ENCODE data around the gene PRR14L. TPM values are rescaled to one million over a fixed set of nuclear protein-coding genes. Genes with fewer than 3 reads are reported as not detected.
"Not testable (repeated sequence)": the region's sequence is repeated elsewhere in the genome, so short reads cannot be mapped to it uniquely, and the experiment has no call there.

The PRR14L gene
- total RNA-seq, 4 donors from 2014 or later, result 7.1 to 62.2 (median 22.9) TPM

DNA sequence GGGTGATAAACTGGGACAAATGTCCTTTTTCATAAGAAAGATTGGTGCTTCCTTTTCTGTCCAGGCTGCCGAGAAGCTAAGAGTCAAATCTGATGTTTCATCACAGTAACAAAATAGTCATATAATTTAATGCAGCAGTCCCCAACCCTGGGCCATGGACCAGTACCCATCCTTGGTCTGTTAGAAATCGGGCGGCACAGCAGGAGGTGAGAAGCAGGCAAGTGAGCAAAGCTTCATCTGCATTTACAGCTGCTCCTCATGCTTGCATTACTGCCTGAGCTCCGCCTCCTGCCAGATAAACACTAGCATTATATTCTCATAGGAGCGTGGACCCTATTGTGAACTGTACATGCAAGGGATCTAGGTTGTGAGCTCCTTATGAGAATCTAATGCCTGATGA lies 26.2 kb downstream of the PRR14L start:
- no peak for DNase-seq
- no peaks in the 10 kb centered on the region for H3K9me3 ChIP-seq
- no peaks in the 10 kb centered on the region for H3K27me3 ChIP-seq
- TF ChIP-seq POLR2A (IDR thresholded peaks at IDR 0.05) (no peak), CTCF (IDR thresholded peaks at IDR 0.05) (no peak)
- H3K4me1 ChIP-seq, result no peaks in the 10 kb centered on the region
- no peaks in the 10 kb centered on the region for H3K36me3 ChIP-seq
- no peak overlapping the region for H3K4me3 ChIP-seq
- intact Hi-C loops (cut with DNase I; ENCODE audit: low total_unique reads), result no loop called here
- H3K27ac ChIP-seq, result no peak overlapping the region

- TF ChIP-seq CTCF (IDR thresholded peaks at IDR 0.05) (no peak), POLR2A (IDR thresholded peaks at IDR 0.05) (no peak)
- no peaks in the 10 kb centered on the region for H3K36me3 ChIP-seq
- intact Hi-C loops (cut with DNase I; ENCODE audit: low total_unique reads), result no loop called here
These were observed 30.0 kb downstream of the PRR14L start for GRCh38 chr22:31719850-31720471.

DNA sequence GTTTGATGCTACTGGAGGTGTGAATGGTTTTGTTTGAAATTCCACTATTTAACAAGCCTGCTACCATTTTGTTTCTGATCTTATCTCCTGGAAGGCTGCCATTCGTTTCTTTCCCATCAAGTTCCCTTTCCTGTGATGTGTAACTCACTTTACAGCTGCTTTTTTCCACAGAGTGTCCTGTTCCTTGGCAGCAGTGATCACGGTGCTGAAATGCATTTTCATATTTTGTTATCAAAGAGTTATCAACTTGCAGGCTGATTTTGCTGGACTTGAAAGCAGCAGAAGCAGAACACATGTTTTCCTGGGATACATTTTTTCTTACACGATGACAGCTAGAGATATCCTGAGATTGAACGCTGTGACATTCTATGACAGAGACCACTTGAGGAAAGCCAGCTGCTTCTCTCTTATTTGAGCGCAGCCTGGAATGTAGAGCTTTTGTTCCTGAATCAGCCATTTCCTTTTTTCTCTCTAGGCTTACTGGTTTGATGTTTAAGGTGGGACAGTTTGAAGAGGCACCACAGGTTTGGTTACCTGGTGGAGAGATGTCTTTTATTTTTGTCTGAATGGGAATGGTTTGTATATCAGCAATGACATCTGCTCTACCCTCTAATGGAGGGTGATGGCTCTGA lies 34.7 kb downstream of the PRR14L start:
- Histone ChIP-seq H3K27me3 (no peaks in the 10 kb centered on the region), H3K36me3 (no peaks in the 10 kb centered on the region), H3K27ac (no peak overlapping the region), H3K9me3 (no peaks in the 10 kb centered on the region), H3K4me1 (no peaks in the 10 kb centered on the region), H3K4me3 (no peak overlapping the region)
- no peak for TF ChIP-seq CTCF (IDR thresholded peaks at IDR 0.05)
- TF ChIP-seq POLR2A (IDR thresholded peaks at IDR 0.05), result no peak
- intact Hi-C loops (cut with DNase I; ENCODE audit: low total_unique reads), result no loop called here
- DNase-seq, result no peak

More at GRCh38 chr22:31719850-31720471, 30.0 kb downstream of the PRR14L start:
- Histone ChIP-seq H3K4me1 (no peaks in the 10 kb centered on the region), H3K9me3 (no peaks in the 10 kb centered on the region), H3K4me3 (no peak overlapping the region), H3K27me3 (no peaks in the 10 kb centered on the region), H3K27ac (no peak overlapping the region)
- DNase-seq, result no peak

DNA sequence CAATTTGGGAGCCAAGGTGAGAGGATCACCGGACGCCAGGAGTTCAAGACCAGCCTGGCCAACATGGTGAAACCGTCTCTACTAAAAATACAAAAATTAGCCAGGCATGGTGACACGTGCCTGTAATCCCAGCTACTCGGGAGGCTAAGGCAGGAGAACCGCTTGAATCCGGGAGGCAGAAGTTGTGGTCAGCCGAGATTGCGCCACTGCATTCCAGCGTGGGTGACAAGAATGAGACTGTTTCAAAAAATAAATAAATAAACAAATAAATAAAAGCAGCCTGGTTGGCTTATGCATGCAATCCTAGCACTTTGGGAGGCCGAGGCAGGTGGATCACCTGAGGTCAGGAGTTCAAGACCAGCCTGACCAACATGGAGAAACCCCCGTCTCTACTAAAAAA lies 38.7 kb downstream of the PRR14L start:
- H3K27me3 ChIP-seq; intact Hi-C loops (cut with DNase I; ENCODE audit: low total_unique reads); H3K4me3 ChIP-seq; DNase-seq; H3K27ac ChIP-seq; H3K36me3 ChIP-seq; H3K4me1 ChIP-seq; H3K9me3 ChIP-seq: not testable (repeated sequence)

DNA sequence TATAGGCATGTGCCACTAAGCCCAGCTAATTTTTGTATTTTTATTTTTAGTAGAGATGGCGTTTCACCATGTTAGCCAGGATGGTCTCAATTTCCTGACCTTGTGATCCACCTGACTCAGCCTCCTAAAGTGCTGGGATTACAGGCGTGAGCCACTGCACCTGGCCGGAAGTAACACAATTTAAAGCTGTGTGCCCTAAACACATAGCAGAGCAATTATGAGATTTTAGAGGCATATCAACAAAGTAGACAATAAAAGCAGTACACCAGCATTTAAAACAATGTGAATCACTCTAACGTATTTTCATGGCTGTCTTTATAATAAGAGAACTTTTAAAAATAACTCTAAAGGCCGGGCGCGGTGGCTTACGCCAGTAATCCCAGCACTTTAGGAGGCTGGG lies 42.4 kb downstream of the PRR14L start:
- intact Hi-C loops (cut with DNase I; ENCODE audit: low total_unique reads), result no loop called here
- H3K4me3 ChIP-seq, result no peak overlapping the region
- no peaks in the 10 kb centered on the region for H3K4me1 ChIP-seq
- no peak overlapping the region for H3K27ac ChIP-seq
- H3K9me3 ChIP-seq, result no peaks in the 10 kb centered on the region
- no peaks in the 10 kb centered on the region for H3K36me3 ChIP-seq
- TF ChIP-seq POLR2A (IDR thresholded peaks at IDR 0.05) (no peak), CTCF (IDR thresholded peaks at IDR 0.05) (no peak)
- no peak for DNase-seq
- no peaks in the 10 kb centered on the region for H3K27me3 ChIP-seq
